ENCODE results near the gene TSEN54.

- TF ChIP-seq CTCF (conservative IDR thresholded peaks at IDR 0.05) (no peak), EZH2 (IDR thresholded peaks at IDR 0.05; ENCODE audit: low read depth) (no peak)
These were observed 36.0 kb upstream of the TSEN54 start for GRCh38 chr17:75480281-75480680.

Data from PC-9 (cell line).